PC-9 (cell line): Measurements from ENCODE around the gene MERTK. TPM values are rescaled to one million over a fixed set of nuclear protein-coding genes. Genes with fewer than 3 reads are reported as not detected.

Experiments used
- BruUV-seq: library from RNA; stranded (reverse); fragments of 400-500 nt; replicated peaks from 2 replicates; lab custom pipeline; 2021; lab: Mats Ljungman, UMichigan
- CTCF ChIA-PET: fragments of 300-600 bp; sonication (Branson Sonifier 250); formaldehyde crosslinking; loops from one replicate; lab custom pipeline; 2022; ENCODE audit warnings: antibody characterized with exemption; lab: Charles Lee
- POLR2A ChIA-PET: fragments of 300-600 bp; sonication (Branson Sonifier 250); formaldehyde crosslinking; loops from one replicate; lab custom pipeline; 2022; ENCODE audit warnings: antibody characterized with exemption; ENCODE audit not compliant: unreplicated experiment; lab: Charles Lee
- DNase-seq, 2 experiments: peaks; one replicate each; pipeline versions ENCODE4 v3.0.0 to v3.0.0-alpha.2; 2015 to 2022; ENCODE audit warnings: mixed read lengths in 1 of 2
- H2AFZ ChIP-seq: fragments of 200-600 bp; sonication (generic); 2 replicates; pipeline ENCODE4 v1.8.1; 2017; ENCODE audit warnings: antibody characterized with exemption
- H3F3A ChIP-seq: fragments of 200-600 bp; sonication (generic); 2 replicates; pipeline ENCODE4 v1.8.1; 2017; ENCODE audit warnings: antibody characterized with exemption, mild to moderate bottlenecking, low read depth; ENCODE audit not compliant: insufficient read depth
- H3K27ac ChIP-seq: fragments of 200-600 bp; sonication (generic); 2 replicates; pipeline ENCODE4 v1.6.1; 2016; ENCODE audit warnings: mixed run types
- H3K27me3 ChIP-seq: fragments of 200-600 bp; sonication (generic); 2 replicates; pipeline ENCODE4 v1.6.1; 2016; ENCODE audit warnings: low read depth, mixed run types; ENCODE audit not compliant: insufficient read depth
- H3K36me3 ChIP-seq: fragments of 200-600 bp; sonication (generic); 2 replicates; pipeline ENCODE4 v1.6.1; 2016; ENCODE audit warnings: low read depth, mixed run types
- H3K4me1 ChIP-seq: fragments of 200-600 bp; sonication (generic); replicated peaks from 2 replicates; pipeline ENCODE4 v1.6.1; 2016; ENCODE audit warnings: mixed run types; ENCODE audit not compliant: insufficient read depth
- H3K4me2 ChIP-seq: fragments of 200-600 bp; sonication (generic); 2 replicates; pipeline ENCODE4 v1.6.1; 2017; ENCODE audit warnings: mixed run types
- H3K4me3 ChIP-seq: fragments of 200-600 bp; sonication (generic); 2 replicates; pipeline ENCODE4 v1.6.1; 2016; ENCODE audit warnings: mixed run types
- H3K79me2 ChIP-seq: fragments of 200-600 bp; sonication (generic); 2 replicates; pipeline ENCODE4 v1.6.1; 2017; ENCODE audit warnings: low read depth, mixed run types
- H3K9me2 ChIP-seq: fragments of 200-600 bp; sonication (generic); 2 replicates; pipeline ENCODE4 v1.8.1; 2017; ENCODE audit warnings: mild to moderate bottlenecking; ENCODE audit not compliant: insufficient read depth
- H3K9me3 ChIP-seq: fragments of 200-600 bp; sonication (generic); 2 replicates; pipeline ENCODE4 v1.8.1; 2016; ENCODE audit warnings: low read depth; ENCODE audit not compliant: insufficient read depth
- H4K20me1 ChIP-seq: fragments of 200-600 bp; sonication (generic); 2 replicates; pipeline ENCODE4 v1.8.1; 2017; ENCODE audit not compliant: insufficient read depth
- EZH2 ChIP-seq: fragments of 200-600 bp; sonication (generic); IDR thresholded peaks from 2 replicates; pipeline ENCODE4 v1.8.0; 2017; ENCODE audit warnings: antibody characterized with exemption, low read depth
- intact Hi-C: fragments of 100-400 bp; cut with micrococcal nuclease; formaldehyde crosslinking; loops from one replicate; pipeline ENCODE4 v1.10.0; 2022; ENCODE audit not compliant: unreplicated experiment
- total RNA-seq: library from RNA; stranded (reverse); gene quantifications from 2 replicates; pipeline ENCODE4 v1.2.3, GENCODE V29; 2021
- TF ChIP-seq, protein P1 (sequence below): fragments of 200-600 bp; sonication (generic); conservative IDR thresholded peaks from 2 replicates; pipeline ENCODE4 v1.6.1; 2017; ENCODE audit warnings: mixed run types, antibody characterized with exemption, mild to moderate bottlenecking, moderate library complexity

MERTK gene
- total RNA-seq, 1 experiment from 2014 or later = 1.6 TPM

- POLR2A ChIA-PET = interaction anchor here (0.6 kb wide), 2 partner anchors 9 to 1260 kb away, joined by 8 read pairs; no protein-coding TSS in a partner anchor
- CTCF ChIA-PET = no interaction called here
- intact Hi-C loops = no loop called here
Observed at GRCh38 chr2:111896024-111896423, 2.4 kb upstream of the MERTK start.

DNA sequence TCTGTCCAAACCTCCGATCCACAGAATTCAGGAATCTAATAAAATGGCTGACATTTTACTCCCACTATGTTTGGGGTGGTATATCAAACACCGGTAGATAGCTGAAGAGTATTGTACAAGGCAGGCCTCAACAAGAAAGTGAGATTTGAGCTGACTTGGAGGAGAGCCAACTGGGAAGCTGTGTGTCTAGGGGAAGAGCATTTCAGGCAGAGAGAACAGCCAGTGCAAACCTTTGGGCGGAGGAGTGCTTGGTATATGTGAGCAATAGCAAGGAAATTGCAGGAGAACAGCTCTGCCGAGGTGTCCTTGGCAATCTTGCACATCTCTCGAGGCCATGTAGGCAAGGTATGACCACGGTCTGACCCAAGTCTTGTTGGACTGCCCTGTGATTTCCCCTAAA is 1.8 kb upstream of the MERTK start:
- BruUV-seq = no TSS peak
- Histone ChIP-seq H3K79me2 (no peaks in the 10 kb centered on the region), H2AFZ (no peak overlapping the region), H3F3A (peaks cover 25% of the 10 kb centered on the region; the same call in 1 of the 2 replicates), H3K9me3 (no peaks in the 10 kb centered on the region), H4K20me1 (no peaks in the 10 kb centered on the region), H3K4me1 (peaks cover 6% of the 10 kb centered on the region), H3K36me3 (no peaks in the 10 kb centered on the region), H3K27ac (no peak overlapping the region), H3K27me3 (no peaks in the 10 kb centered on the region), H3K4me2 (no peak overlapping the region), H3K9me2 (no peaks in the 10 kb centered on the region), H3K4me3 (no peak overlapping the region)
- ChIA-PET CTCF (no interaction called here), POLR2A (no interaction called here)
- intact Hi-C loops = no loop called here
- no peak for TF ChIP-seq EZH2
- TF ChIP-seq, protein P1, sequence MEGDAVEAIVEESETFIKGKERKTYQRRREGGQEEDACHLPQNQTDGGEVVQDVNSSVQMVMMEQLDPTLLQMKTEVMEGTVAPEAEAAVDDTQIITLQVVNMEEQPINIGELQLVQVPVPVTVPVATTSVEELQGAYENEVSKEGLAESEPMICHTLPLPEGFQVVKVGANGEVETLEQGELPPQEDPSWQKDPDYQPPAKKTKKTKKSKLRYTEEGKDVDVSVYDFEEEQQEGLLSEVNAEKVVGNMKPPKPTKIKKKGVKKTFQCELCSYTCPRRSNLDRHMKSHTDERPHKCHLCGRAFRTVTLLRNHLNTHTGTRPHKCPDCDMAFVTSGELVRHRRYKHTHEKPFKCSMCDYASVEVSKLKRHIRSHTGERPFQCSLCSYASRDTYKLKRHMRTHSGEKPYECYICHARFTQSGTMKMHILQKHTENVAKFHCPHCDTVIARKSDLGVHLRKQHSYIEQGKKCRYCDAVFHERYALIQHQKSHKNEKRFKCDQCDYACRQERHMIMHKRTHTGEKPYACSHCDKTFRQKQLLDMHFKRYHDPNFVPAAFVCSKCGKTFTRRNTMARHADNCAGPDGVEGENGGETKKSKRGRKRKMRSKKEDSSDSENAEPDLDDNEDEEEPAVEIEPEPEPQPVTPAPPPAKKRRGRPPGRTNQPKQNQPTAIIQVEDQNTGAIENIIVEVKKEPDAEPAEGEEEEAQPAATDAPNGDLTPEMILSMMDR = no peak
- DNase-seq = no peak

More at GRCh38 chr2:111896024-111896423, 2.4 kb upstream of the MERTK start:
- Histone ChIP-seq H3K79me2 (no peaks in the 10 kb centered on the region), H3F3A (peaks cover 24% of the 10 kb centered on the region; the same call in 1 of the 2 replicates), H3K27ac (no peak overlapping the region), H3K9me2 (no peaks in the 10 kb centered on the region), H3K27me3 (no peaks in the 10 kb centered on the region), H3K9me3 (no peaks in the 10 kb centered on the region), H4K20me1 (no peaks in the 10 kb centered on the region), H3K4me3 (no peak overlapping the region), H3K36me3 (no peaks in the 10 kb centered on the region), H3K4me1 (peaks cover 6% of the 10 kb centered on the region), H3K4me2 (no peak overlapping the region), H2AFZ (no peak overlapping the region)
- BruUV-seq = no TSS peak
- TF ChIP-seq EZH2 = no peak
- TF ChIP-seq, protein P1 = no peak
- DNase-seq = no peak

- Histone ChIP-seq H2AFZ (peak overlapping the region; percentile 92), H3K4me1 (peaks cover 6% of the 10 kb centered on the region), H3F3A (peaks cover 25% of the 10 kb centered on the region; the same call in 1 of the 2 replicates), H3K36me3 (no peaks in the 10 kb centered on the region), H3K9me3 (no peaks in the 10 kb centered on the region), H3K4me2 (peak overlapping the region; percentile 98), H3K9me2 (no peaks in the 10 kb centered on the region), H3K27me3 (no peaks in the 10 kb centered on the region), H3K27ac (no peak overlapping the region), H3K4me3 (peak overlapping the region; percentile 71), H3K79me2 (no peaks in the 10 kb centered on the region), H4K20me1 (no peaks in the 10 kb centered on the region)
- BruUV-seq = no TSS peak
- TF ChIP-seq, protein P1 = no peak
- no peak for TF ChIP-seq EZH2
- no peak for DNase-seq
- CTCF ChIA-PET = interaction anchor here (0.7 kb wide), 3 partner anchors 143 to 212 kb away, joined by 3 to 4 read pairs (median 3); partner anchors contain the start of gene TMEM87B
- intact Hi-C loops = no loop called here
- POLR2A ChIA-PET = interaction anchor here (0.6 kb wide), 2 partner anchors 150 to 564 kb away, joined by 3 to 12 read pairs; no protein-coding TSS in a partner anchor
Observed at GRCh38 chr2:111897630-111897923, 830 bp upstream of the MERTK start.
